Activated CD8-positive, alpha-beta memory T cell treated with anti-CD3 and anti-CD28 coated beads for 36 hours (primary cell): ENCODE data around the gene ESRRA. TPM values are rescaled to one million over a fixed set of nuclear protein-coding genes. Genes with fewer than 3 reads are reported as not detected.

ENCODE experiments used
- CTCF ChIA-PET: fragments of 350-600 bp; sonication (Branson Sonifier 250); formaldehyde crosslinking; loops from one replicate; lab custom pipeline; 2021; ENCODE audit warnings: antibody characterized with exemption; lab: Charles Lee
- POLR2A ChIA-PET: fragments of 350-600 bp; sonication (Branson Sonifier 250); formaldehyde crosslinking; loops from one replicate; lab custom pipeline; 2021; ENCODE audit warnings: antibody characterized with exemption; lab: Charles Lee
- total RNA-seq, 2 experiments: library from RNA; stranded (reverse); gene quantifications; one replicate each; pipeline ENCODE4 v1.2.3, GENCODE V29; 2021

Gene ESRRA
- total RNA-seq, 2 experiments from 2014 or later, result 58.1 to 58.3 TPM

- POLR2A ChIA-PET, result interaction anchor here (0.7 to 0.9 kb wide), 2 partner anchors 42 to 116 kb away, joined by 3 to 6 read pairs; partner anchors contain the start of gene TRMT112
- CTCF ChIA-PET, result interaction anchor here (0.9 to 1.8 kb wide), 5 partner anchors 19 to 178 kb away, joined by 3 to 5 read pairs (median 4); partner anchors contain the start of genes CCDC88B, PRDX5, STIP1 and TRMT112
These were observed 53.8 kb downstream of the ESRRA start, which contains the start of gene RPS6KA4 for GRCh38 chr11:64358907-64359711. Gene RPS6KA4, plus strand, starts transcription at chr11:64359162. Its CDS starts 74 bp downstream, at chr11:64359236.

GRCh38 chr11:64359712-64360445 is 54.6 kb downstream of the ESRRA start:
- POLR2A ChIA-PET, result interaction anchor here (0.7 to 1.0 kb wide), 3 partner anchors 43 to 175 kb away, joined by 3 to 6 read pairs (median 4); partner anchors contain the start of gene TRMT112
- CTCF ChIA-PET, result interaction anchor here (0.6 to 1.8 kb wide), 10 partner anchors 20 to 293 kb away, joined by 3 to 5 read pairs (median 4); partner anchors contain the start of genes CCDC88B, PRDX5 and TRMT112

- ChIA-PET CTCF (interaction anchor here (0.6 to 1.8 kb wide), 8 partner anchors 20 to 292 kb away, joined by 3 to 5 read pairs (median 4); partner anchors contain the start of genes CCDC88B, PRDX5 and TRMT112), POLR2A (interaction anchor here (0.6 to 1.0 kb wide), 2 partner anchors 103 to 175 kb away, joined by 3 to 4 read pairs; no protein-coding TSS in a partner anchor)
These were observed 55.2 kb downstream of the ESRRA start for GRCh38 chr11:64360448-64360921.

- ChIA-PET CTCF (no interaction called here), POLR2A (no interaction called here)
These were observed 56.3 kb downstream of the ESRRA start for GRCh38 chr11:64361659-64362058.

- ChIA-PET CTCF (no interaction called here), POLR2A (no interaction called here)
These were observed 57.0 kb downstream of the ESRRA start for GRCh38 chr11:64362339-64362738.

GRCh38 chr11:64364435-64364834 is 59.1 kb downstream of the ESRRA start:
- ChIA-PET CTCF (interaction anchor here (0.7 to 1.5 kb wide), 2 partner anchors 33 to 292 kb away, joined by 3 to 4 read pairs; no protein-coding TSS in a partner anchor), POLR2A (interaction anchor here (0.6 kb wide), 1 partner anchor 180 kb away, joined by 5 read pairs; no protein-coding TSS in a partner anchor)

GRCh38 chr11:64364911-64365310 is 59.6 kb downstream of the ESRRA start:
- ChIA-PET CTCF (interaction anchor here (0.7 kb wide), 1 partner anchor 292 kb away, joined by 3 read pairs; no protein-coding TSS in a partner anchor), POLR2A (interaction anchor here (0.6 kb wide), 1 partner anchor 180 kb away, joined by 5 read pairs; no protein-coding TSS in a partner anchor)

Other genes with a start within 250 kb of the ESRRA start
- gene MACROD1, start 139.4 kb upstream of the ESRRA start, total RNA-seq, result 10 to 100 TPM; 20.6 to 21.8 TPM
- gene STIP1, start 119.4 kb upstream of the ESRRA start, total RNA-seq, result 100 to 1,000 TPM; 476 to 486 TPM
- 100 to 1,000 TPM; 220 to 223 TPM for gene FERMT3, start 98.8 kb upstream of the ESRRA start, total RNA-seq
- 10 to 100 TPM; 28.7 to 30.5 TPM for gene TRPT1, start 79.3 kb upstream of the ESRRA start, total RNA-seq
- gene NUDT22, start 79.2 kb upstream of the ESRRA start, total RNA-seq, result 10 to 100 TPM; 74.5 to 79.5 TPM
- gene DNAJC4, start 75.0 kb upstream of the ESRRA start, total RNA-seq, result 10 to 100 TPM; 19.0 to 20.8 TPM
- gene VEGFB, start 70.9 kb upstream of the ESRRA start, total RNA-seq, result 10 to 100 TPM; 83.0 to 86.8 TPM
- 10 to 100 TPM; 26.8 to 28.5 TPM for gene FKBP2, start 64.4 kb upstream of the ESRRA start, total RNA-seq
- gene PPP1R14B, start 58.6 kb upstream of the ESRRA start, total RNA-seq, result 100 to 1,000 TPM; 376 to 377 TPM
- gene PLCB3, start 54.0 kb upstream of the ESRRA start, total RNA-seq, result 10 to 100 TPM; 16.0 to 16.9 TPM
- 10 to 100 TPM; 32.0 to 36.3 TPM for gene BAD, start 20.9 kb upstream of the ESRRA start, total RNA-seq
- gene GPR137, start 19.7 kb upstream of the ESRRA start, total RNA-seq, result 10 to 100 TPM; 54.1 to 56.1 TPM
- not detected for gene KCNK4, start 14.2 kb upstream of the ESRRA start, total RNA-seq
- gene CATSPERZ, start 5.2 kb upstream of the ESRRA start, total RNA-seq, result not detected
- gene TRMT112, start 12.0 kb downstream of the ESRRA start, total RNA-seq, result 100 to 1,000 TPM; 282 to 293 TPM
- 100 to 1,000 TPM; 133 to 138 TPM for gene PRDX5, start 12.6 kb downstream of the ESRRA start, total RNA-seq
- gene CCDC88B, start 34.7 kb downstream of the ESRRA start, total RNA-seq, result 10 to 100 TPM; 93.7 to 94.7 TPM
- gene RPS6KA4, start 53.6 kb downstream of the ESRRA start, total RNA-seq, result 10 to 100 TPM; 35.3 to 37.2 TPM